GM12865 (cell line): Measurements from ENCODE around the gene POLE.

Experiments
- DNase-seq: peaks from one replicate; pipeline ENCODE4 v3.0.0; 2010; ENCODE audit warnings: low read depth
- H3K4me3 ChIP-seq: 2 replicates; pipeline ENCODE4 v1.5.1; 2011; ENCODE audit warnings: mild to moderate bottlenecking, low read depth, low read length, control low read depth
- TF ChIP-seq, protein P1 (sequence below): IDR thresholded peaks from 2 replicates; pipeline ENCODE4 v1.5.1; 2011; ENCODE audit warnings: low read length, control low read depth, low read depth, inconsistent platforms; ENCODE audit not compliant: insufficient read depth; ENCODE audit errors: missing control alignments

Gene POLE

GRCh38 chr12:132672116-132672515 is 15.0 kb downstream of the POLE start:
- no peak for DNase-seq
- TF ChIP-seq, protein P1, sequence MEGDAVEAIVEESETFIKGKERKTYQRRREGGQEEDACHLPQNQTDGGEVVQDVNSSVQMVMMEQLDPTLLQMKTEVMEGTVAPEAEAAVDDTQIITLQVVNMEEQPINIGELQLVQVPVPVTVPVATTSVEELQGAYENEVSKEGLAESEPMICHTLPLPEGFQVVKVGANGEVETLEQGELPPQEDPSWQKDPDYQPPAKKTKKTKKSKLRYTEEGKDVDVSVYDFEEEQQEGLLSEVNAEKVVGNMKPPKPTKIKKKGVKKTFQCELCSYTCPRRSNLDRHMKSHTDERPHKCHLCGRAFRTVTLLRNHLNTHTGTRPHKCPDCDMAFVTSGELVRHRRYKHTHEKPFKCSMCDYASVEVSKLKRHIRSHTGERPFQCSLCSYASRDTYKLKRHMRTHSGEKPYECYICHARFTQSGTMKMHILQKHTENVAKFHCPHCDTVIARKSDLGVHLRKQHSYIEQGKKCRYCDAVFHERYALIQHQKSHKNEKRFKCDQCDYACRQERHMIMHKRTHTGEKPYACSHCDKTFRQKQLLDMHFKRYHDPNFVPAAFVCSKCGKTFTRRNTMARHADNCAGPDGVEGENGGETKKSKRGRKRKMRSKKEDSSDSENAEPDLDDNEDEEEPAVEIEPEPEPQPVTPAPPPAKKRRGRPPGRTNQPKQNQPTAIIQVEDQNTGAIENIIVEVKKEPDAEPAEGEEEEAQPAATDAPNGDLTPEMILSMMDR = no peak
- no peak overlapping the region for H3K4me3 ChIP-seq

GRCh38 chr12:132669166-132669879 is 17.8 kb downstream of the POLE start:
- TF ChIP-seq, protein P1 = no peak
- DNase-seq = no peak
- H3K4me3 ChIP-seq = no peak overlapping the region

GRCh38 chr12:132668191-132669088 is 18.7 kb downstream of the POLE start:
- TF ChIP-seq, protein P1 = no peak

DNA sequence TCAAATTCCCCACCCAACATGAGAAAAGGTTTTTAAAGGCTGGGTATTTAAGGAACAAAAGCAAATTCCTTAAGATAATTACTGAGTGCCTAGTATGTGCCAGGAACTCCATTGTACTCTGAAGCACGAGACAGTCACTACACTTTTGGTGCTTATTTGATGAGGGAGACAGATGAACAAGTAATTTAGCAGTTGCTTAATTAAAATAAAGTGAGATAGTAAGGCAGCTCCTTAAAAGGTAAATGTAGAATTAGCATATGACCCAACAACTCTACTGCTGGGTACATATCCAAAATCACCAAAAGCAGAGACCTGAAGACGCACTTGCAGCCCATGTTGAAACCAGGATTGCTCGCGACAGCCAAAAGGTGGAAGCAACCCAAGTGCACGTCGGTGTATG is 21.3 kb downstream of the POLE start:
- no peak for DNase-seq
- H3K4me3 ChIP-seq = no peak overlapping the region
- TF ChIP-seq, protein P1 = no peak

More at GRCh38 chr12:132668191-132669088, 18.7 kb downstream of the POLE start:
- no peak overlapping the region for H3K4me3 ChIP-seq
- DNase-seq = no peak

DNA sequence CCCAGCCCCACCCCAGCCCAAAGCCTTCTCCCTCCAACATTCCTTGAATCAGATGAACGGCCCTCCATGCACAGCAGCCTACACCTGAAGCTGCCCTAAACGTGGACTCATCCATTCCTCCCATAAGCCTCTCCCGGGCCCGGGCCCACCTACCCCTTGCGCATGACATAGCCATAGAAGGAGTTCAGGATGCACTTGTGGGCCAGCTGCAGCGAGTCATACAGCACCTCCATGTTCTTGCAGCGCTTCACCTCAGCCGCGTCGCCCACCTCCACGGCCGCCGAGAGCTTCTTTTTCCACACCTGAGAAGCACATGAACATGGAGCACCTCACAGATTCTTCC is 22.0 kb downstream of the POLE start:
- TF ChIP-seq, protein P1 = no peak
- H3K4me3 ChIP-seq = no peak overlapping the region

GRCh38 chr12:132664206-132665148 is 22.7 kb downstream of the POLE start:
- DNase-seq = no peak
- TF ChIP-seq, protein P1 = no peak
- H3K4me3 ChIP-seq = no peak overlapping the region

More for the DNA sequence above, 22.0 kb downstream of the POLE start:
- DNase-seq = no peak
